ENCODE results near the gene VPS52. TPM values are rescaled to one million over a fixed set of nuclear protein-coding genes. Genes with fewer than 3 reads are reported as not detected.

Gene VPS52
- total RNA-seq, 3 donors from 2014 or later: 58.2 to 82.6 (median 72.7) TPM

- H3K9me3 ChIP-seq: no peaks in the 10 kb centered on the region
- intact Hi-C loops (cut with DNase I, micrococcal nuclease): no loop called here
- no peak for TF ChIP-seq CTCF (IDR thresholded peaks at IDR 0.05)
- peak; percentile 71 for ATAC-seq
- H3K4me1 ChIP-seq (ENCODE audit: low read depth): peaks cover 17% of the 10 kb centered on the region
- peak within 1 kb of the TSS; percentile 49 for H3K4me3 ChIP-seq
- H3K36me3 ChIP-seq (ENCODE audit: low read depth): no peaks in the 10 kb centered on the region
- DNase-seq: peak; percentile 84 to 93 (median 87)
Observed at GRCh38 chr6:33298773-33299236, 27.1 kb upstream of the VPS52 start, which contains the start of gene RGL2. Gene RGL2 (minus strand): TSS chr6:33298942. CDS start chr6:33298610, 332 bp downstream.

- H3K9me3 ChIP-seq: no peaks in the 10 kb centered on the region
- ATAC-seq (peak; percentile 47), DNase-seq (peak; percentile 70 to 80 (median 76))
- no peak for TF ChIP-seq CTCF (IDR thresholded peaks at IDR 0.05)
- H3K4me1 ChIP-seq (ENCODE audit: low read depth): peaks cover 17% of the 10 kb centered on the region
- H3K36me3 ChIP-seq (ENCODE audit: low read depth): no peaks in the 10 kb centered on the region
- peak overlapping the region; percentile 49 for H3K4me3 ChIP-seq
- intact Hi-C loops (cut with DNase I, micrococcal nuclease): no loop called here
Observed at GRCh38 chr6:33297956-33298772, 26.5 kb upstream of the VPS52 start.

- peak; percentile 12 for ATAC-seq
- no peak overlapping the region for H3K4me3 ChIP-seq
- TF ChIP-seq CTCF (IDR thresholded peaks at IDR 0.05): no peak
- H3K36me3 ChIP-seq (ENCODE audit: low read depth): no peaks in the 10 kb centered on the region
- no peaks in the 10 kb centered on the region for H3K9me3 ChIP-seq
- peak; percentile 77 to 79 (median 78) for DNase-seq
- H3K4me1 ChIP-seq (ENCODE audit: low read depth): peaks cover 17% of the 10 kb centered on the region
- intact Hi-C loops (cut with DNase I, micrococcal nuclease): no loop called here
Observed at GRCh38 chr6:33297406-33297955, 25.8 kb upstream of the VPS52 start.

- no peaks in the 10 kb centered on the region for H3K36me3 ChIP-seq (ENCODE audit: low read depth)
- peak in 1 of 3 donors; percentile 41 for DNase-seq
- no peak overlapping the region for H3K4me3 ChIP-seq
- peaks cover 17% of the 10 kb centered on the region for H3K4me1 ChIP-seq (ENCODE audit: low read depth)
- no peak for TF ChIP-seq CTCF (IDR thresholded peaks at IDR 0.05)
- intact Hi-C loops (cut with DNase I, micrococcal nuclease): no loop called here
- ATAC-seq: no peak
- no peaks in the 10 kb centered on the region for H3K9me3 ChIP-seq
Observed at GRCh38 chr6:33296797-33297405, 25.2 kb upstream of the VPS52 start.

- peak in 1 of 3 donors; percentile 33 for DNase-seq
- H3K4me1 ChIP-seq (ENCODE audit: low read depth): peaks cover 19% of the 10 kb centered on the region
- H3K9me3 ChIP-seq: no peaks in the 10 kb centered on the region
- intact Hi-C loops (cut with DNase I, micrococcal nuclease): no loop called here
- ATAC-seq: no peak
- H3K36me3 ChIP-seq (ENCODE audit: low read depth): no peaks in the 10 kb centered on the region
- TF ChIP-seq CTCF (IDR thresholded peaks at IDR 0.05): no peak
- H3K4me3 ChIP-seq: no peak overlapping the region
Observed at GRCh38 chr6:33295621-33296369, 24.1 kb upstream of the VPS52 start.

Data from mucosa of descending colon (tissue), 3 donors.